Measurements from ENCODE around the gene BMF. TPM values are rescaled to one million over a fixed set of nuclear protein-coding genes. Genes with fewer than 3 reads are reported as not detected.
A peak's percentile ranks its signal among the peaks of the same experiment; 100 is the strongest.

BMF gene
- total and polyA plus RNA-seq, 4 donors, result 0.63 to 10.2 (median 4.0) TPM

GRCh38 chr15:40038275-40038637 is 70.4 kb downstream of the BMF start:
- H3K27ac ChIP-seq (ENCODE audit: low read depth in 1 of 2, low read length in 2 of 2), result peak overlapping the region; percentile 98 to 99
- peak; percentile 36 for DNase-seq (ENCODE audit: low spot score)
- H3K4me1 ChIP-seq (ENCODE audit: control insufficient read depth in 4 of 4, insufficient read depth in 4 of 4, low read length in 3 of 4), result peaks cover 11 to 33% (median 29%) of the 10 kb centered on the region in 4 donors
- peak overlapping the region; percentile 87 to 99 (median 97) for H3K4me3 ChIP-seq (ENCODE audit: low read depth in 1 of 3, low read length in 3 of 3)
- peak overlapping the region; percentile 87 to 99 for H3K9ac ChIP-seq (ENCODE audit: low read depth in 1 of 2, low read length in 2 of 2)
- TF ChIP-seq FOXA2 (IDR thresholded peaks at IDR 0.05), result no peak
- TF ChIP-seq, protein P1, sequence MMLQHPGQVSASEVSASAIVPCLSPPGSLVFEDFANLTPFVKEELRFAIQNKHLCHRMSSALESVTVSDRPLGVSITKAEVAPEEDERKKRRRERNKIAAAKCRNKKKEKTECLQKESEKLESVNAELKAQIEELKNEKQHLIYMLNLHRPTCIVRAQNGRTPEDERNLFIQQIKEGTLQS (IDR thresholded peaks at IDR 0.05), result no peak
- no peak for TF ChIP-seq GABPA (IDR thresholded peaks at IDR 0.05 in 1 of 2, conservative IDR thresholded peaks at IDR 0.05 in 1 of 2)
- TF ChIP-seq NR2F2 (IDR thresholded peaks at IDR 0.05), result no peak
- no peak for TF ChIP-seq RXRA (IDR thresholded peaks at IDR 0.05)
- no peak for TF ChIP-seq MAX (IDR thresholded peaks at IDR 0.05)
- no peak for TF ChIP-seq RAD21 (IDR thresholded peaks at IDR 0.05)
- TF ChIP-seq FOXA1 (IDR thresholded peaks at IDR 0.05), result no peak
- no peak for TF ChIP-seq YY1 (IDR thresholded peaks at IDR 0.05)
- no peak for TF ChIP-seq TAF1 (conservative IDR thresholded peaks at IDR 0.05)
- no peaks in the 10 kb centered on the region for H3K27me3 ChIP-seq (ENCODE audit: control insufficient read depth in 4 of 4, insufficient read depth in 4 of 4, low read length in 3 of 4)
- no peaks in the 10 kb centered on the region for H3K9me3 ChIP-seq (ENCODE audit: control insufficient read depth in 4 of 4, low read length in 3 of 4)
- peaks cover 10 to 32% (median 29%) of the 10 kb centered on the region in 4 donors for H3K36me3 ChIP-seq (ENCODE audit: control insufficient read depth in 4 of 4, insufficient read depth in 3 of 4, low read depth in 1 of 4, low read length in 3 of 4)
- WGBS, result 1% methylated on average over 18 of the region's 18 CpGs

Other genes with a start within 250 kb of the BMF start
- gene GPR176, start 188.6 kb downstream of the BMF start, total RNA-seq, result 1 to 10 TPM; 1.3 to 1.7 TPM
- gene GPR176, start 188.6 kb downstream of the BMF start, polyA plus RNA-seq, result 1 to 10 TPM in 1 of 2 donors, under 1 TPM in 1; 0.44 to 1.5 TPM
- 10 to 100 TPM; 24.9 to 25.7 TPM for gene EIF2AK4, start 174.8 kb downstream of the BMF start, total RNA-seq
- gene EIF2AK4, start 174.8 kb downstream of the BMF start, polyA plus RNA-seq, result 10 to 100 TPM; 15.5 to 33.3 TPM
- 10 to 100 TPM; 67.2 to 84.9 TPM for gene SRP14, start 69.7 kb downstream of the BMF start, total RNA-seq
- 100 to 1,000 TPM; 146 to 357 TPM for gene SRP14, start 69.7 kb downstream of the BMF start, polyA plus RNA-seq
- gene BUB1B, start 52.2 kb upstream of the BMF start, total RNA-seq, result 10 to 100 TPM in 1 of 2 donors, under 1 TPM in 1; 0.08 to 31.1 TPM
- 1 to 10 TPM in 1 of 2 donors, under 1 TPM in 1; 0.63 to 1.0 TPM for gene BUB1B, start 52.2 kb upstream of the BMF start, polyA plus RNA-seq
- under 1 TPM; 0.05 to 0.08 TPM for gene PAK6, start 130.2 kb upstream of the BMF start, total RNA-seq
- gene PAK6, start 130.2 kb upstream of the BMF start, polyA plus RNA-seq, result under 1 TPM; 0.13 to 0.17 TPM
- not detected for gene ANKRD63, start 174.2 kb upstream of the BMF start, total RNA-seq
- gene ANKRD63, start 174.2 kb upstream of the BMF start, polyA plus RNA-seq, result not detected
- gene PLCB2, start 199.1 kb upstream of the BMF start, total RNA-seq, result 10 to 100 TPM; 10.6 to 13.3 TPM
- 1 to 10 TPM; 2.1 to 4.7 TPM for gene PLCB2, start 199.1 kb upstream of the BMF start, polyA plus RNA-seq
- 1 to 10 TPM; 4.8 to 5.7 TPM for gene INAFM2, start 214.8 kb upstream of the BMF start, total RNA-seq
- 1 to 10 TPM; 3.3 to 4.0 TPM for gene INAFM2, start 214.8 kb upstream of the BMF start, polyA plus RNA-seq
- gene CCDC9B, start 232.1 kb upstream of the BMF start, total RNA-seq, result 1 to 10 TPM in 1 of 2 donors, under 1 TPM in 1; 0.61 to 4.4 TPM
- under 1 TPM; 0.43 to 0.85 TPM for gene CCDC9B, start 232.1 kb upstream of the BMF start, polyA plus RNA-seq
- under 1 TPM in 1 of 2 donors, not detected in 1; 0.33 TPM for gene PHGR1, start 242.2 kb upstream of the BMF start, total RNA-seq
- not detected for gene PHGR1, start 242.2 kb upstream of the BMF start, polyA plus RNA-seq
- under 1 TPM; under 0.01 TPM for gene DISP2, start 249.3 kb upstream of the BMF start, total RNA-seq
- under 1 TPM in 1 of 2 donors, not detected in 1; 0.23 TPM for gene DISP2, start 249.3 kb upstream of the BMF start, polyA plus RNA-seq